Dermis blood vessel endothelial cell (primary cell): ENCODE measurements around the gene MIP. TPM values are rescaled to one million over a fixed set of nuclear protein-coding genes. Genes with fewer than 3 reads are reported as not detected.
"Not testable (repeated sequence)": the region's sequence is repeated elsewhere in the genome, so short reads cannot be mapped to it uniquely, and the experiment has no call there.

Experiments
- DNase-seq: peaks from one replicate; pipeline ENCODE4 v3.0.0; 2010
- total RNA-seq: library from RNA; depleted of rRNA; stranded (reverse); fragments of >200 nt; gene quantifications from 2 replicates; pipeline ENCODE4 v1.2.3, GENCODE V29; 2014

Gene MIP
- total RNA-seq, 1 donor from 2014 or later: not detected

- no peak for DNase-seq
Observed at GRCh38 chr12:56462565-56462964, 8.1 kb upstream of the MIP start.

DNA sequence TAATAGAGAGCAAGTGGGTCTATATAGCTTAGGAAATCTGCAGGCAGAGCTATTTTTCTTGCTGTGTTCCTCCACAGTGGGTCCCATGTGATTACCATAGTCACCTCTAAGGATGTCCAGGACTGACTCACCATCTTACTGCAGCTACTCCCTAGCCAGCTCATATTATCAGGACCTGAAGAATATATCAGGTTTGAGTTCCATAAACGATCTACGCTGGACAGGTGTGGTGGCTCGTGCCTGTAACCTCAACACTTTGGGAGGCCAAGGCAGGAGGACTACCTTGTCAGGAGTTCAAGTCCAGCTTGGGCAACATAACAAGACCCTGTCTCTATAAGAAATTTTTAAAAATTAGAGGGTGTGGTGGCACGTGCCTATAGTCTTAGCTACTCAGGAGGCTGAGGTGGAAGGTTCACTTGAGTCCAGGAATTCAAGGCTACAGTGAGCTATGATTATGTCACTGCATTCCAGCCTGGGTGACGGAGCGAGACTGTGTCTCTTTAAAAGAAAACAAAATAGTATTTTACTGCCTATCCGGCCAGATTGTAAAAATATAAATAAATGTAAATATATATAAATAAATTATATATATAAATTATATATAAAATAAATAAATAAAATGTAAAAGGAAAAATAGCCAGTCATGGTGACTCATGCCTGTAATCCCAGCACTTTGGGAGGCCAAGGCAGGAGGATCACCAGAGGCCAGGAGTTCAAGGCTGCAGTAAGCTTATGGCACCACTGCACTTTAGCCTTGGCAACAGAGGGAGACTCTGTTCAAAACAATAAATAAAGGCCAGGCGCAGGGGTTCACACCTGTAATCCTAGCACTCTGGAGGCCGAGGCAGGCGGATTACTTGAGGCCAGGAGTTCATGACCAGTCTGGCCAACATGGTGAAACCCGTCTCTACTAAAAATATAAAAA, 7.0 kb upstream of the MIP start:
- no peak for DNase-seq

GRCh38 chr12:56457817-56458216, 3.4 kb upstream of the MIP start:
- no peak for DNase-seq

DNA sequence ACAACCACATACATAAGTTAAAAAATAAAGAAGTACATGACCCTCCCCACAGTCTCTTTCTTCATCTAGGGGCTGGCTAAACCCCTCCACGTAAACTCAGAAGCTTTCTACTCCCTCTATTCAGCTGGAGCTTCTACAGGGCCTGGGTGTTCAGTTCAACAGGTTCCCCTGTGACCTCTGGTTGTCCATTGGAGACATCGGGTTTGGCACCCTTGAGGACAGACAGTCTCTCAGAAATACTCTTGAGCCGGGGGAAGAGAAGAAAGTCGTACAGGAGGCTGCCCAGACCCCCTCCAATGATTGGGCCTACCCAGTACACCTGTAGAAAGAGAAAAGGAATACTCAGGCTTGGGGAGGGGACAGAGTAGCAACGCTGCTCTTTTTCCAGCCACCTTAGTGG, 3.3 kb downstream of the MIP start:
- no peak for DNase-seq

DNA sequence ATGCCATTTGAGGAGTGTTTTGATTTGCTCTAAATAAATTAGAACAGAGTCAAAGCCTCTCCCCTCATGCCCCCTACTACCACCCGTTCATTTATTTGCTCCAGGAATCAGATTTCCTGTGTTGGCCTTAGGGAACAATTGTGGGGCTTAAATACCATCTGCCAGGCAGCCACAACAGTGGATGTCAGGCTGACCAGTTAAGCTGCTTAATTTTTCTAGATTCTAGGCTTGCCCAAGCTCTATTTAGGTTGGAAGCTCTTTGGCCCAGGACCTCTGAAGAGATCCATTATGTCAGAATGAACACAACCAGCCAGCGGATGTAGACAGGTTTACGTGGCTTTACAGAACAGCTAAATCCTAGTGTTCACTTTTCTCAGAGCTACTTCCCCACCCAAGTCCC, 4.2 kb downstream of the MIP start:
- DNase-seq: no peak

GRCh38 chr12:56449622-56449984, 4.9 kb downstream of the MIP start:
- no peak for DNase-seq

- peak; percentile 92 for DNase-seq
Observed at GRCh38 chr12:56448860-56449621, 5.4 kb downstream of the MIP start, which contains the start of gene TIMELESS. Gene TIMELESS (minus strand): TSS chr12:56449426. CDS start chr12:56434170, 15,256 bp downstream.

GRCh38 chr12:56443208-56443607, 11.2 kb downstream of the MIP start:
- DNase-seq: not testable (repeated sequence)

DNA sequence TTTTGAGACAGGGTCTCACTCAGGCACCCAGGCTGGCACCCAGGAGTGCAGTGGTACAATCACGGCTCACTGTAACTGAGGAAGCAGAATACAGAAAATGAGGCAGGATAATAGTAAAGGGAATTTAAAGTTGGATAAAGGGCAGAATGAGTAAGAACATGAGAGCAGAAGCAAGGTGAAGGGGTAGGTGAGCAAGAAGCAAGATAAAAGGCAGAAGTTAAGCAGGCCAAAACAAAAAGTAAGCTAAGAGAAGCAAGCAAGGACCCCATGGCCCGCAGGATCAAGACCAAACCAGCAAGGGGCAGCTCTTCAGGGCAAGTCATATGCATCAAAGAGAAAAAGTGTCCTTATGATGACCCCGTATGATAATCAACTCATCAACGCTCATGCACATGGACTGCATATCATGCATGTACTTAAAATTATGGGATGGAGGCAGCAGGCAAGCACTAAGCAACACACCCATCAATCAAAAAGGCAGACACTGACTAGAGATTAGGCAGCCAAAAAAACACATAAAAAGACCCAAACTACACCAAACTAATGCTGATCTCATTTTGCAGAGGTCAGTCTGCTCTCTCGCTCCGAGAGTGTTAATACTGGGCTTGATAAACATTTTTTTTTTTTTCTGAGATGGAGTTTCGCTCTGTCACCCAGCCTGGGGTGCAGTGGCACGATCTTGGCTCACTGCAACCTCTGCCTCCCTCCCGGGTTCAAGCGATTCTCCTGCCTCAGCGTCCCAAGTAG, 16.9 kb downstream of the MIP start:
- DNase-seq: no peak

- no peak for DNase-seq
Observed at GRCh38 chr12:56434828-56435227, 19.6 kb downstream of the MIP start.

- DNase-seq: no peak
Observed at GRCh38 chr12:56431850-56432249, 22.6 kb downstream of the MIP start.

GRCh38 chr12:56431288-56431687, 23.2 kb downstream of the MIP start:
- no peak for DNase-seq

DNA sequence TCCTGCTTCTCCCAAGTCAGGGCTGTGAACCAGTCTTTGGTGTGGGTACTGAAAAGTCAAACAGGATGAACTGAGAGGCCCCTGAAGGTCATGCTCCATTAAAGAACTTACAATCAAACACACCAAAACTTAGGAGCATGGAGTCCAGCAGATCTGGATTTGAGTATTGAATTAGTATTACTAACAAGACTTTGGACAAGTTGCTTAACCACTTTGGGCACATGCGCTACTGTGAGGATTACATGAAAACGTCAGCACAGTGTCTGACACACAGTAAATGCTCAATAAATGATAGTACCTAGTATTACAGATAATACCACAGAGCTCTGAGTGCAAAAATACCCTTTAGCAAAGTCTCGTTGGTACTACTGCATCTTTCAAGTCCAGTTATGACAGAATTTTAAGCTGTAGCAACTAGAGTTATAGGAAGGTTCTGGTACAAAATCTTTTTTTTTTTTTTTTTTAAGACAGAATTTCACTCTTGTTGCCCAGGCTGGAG, 28.5 kb downstream of the MIP start:
- DNase-seq: no peak

- DNase-seq: peak; percentile 14
Observed at GRCh38 chr12:56425193-56425592, 29.3 kb downstream of the MIP start.

DNA sequence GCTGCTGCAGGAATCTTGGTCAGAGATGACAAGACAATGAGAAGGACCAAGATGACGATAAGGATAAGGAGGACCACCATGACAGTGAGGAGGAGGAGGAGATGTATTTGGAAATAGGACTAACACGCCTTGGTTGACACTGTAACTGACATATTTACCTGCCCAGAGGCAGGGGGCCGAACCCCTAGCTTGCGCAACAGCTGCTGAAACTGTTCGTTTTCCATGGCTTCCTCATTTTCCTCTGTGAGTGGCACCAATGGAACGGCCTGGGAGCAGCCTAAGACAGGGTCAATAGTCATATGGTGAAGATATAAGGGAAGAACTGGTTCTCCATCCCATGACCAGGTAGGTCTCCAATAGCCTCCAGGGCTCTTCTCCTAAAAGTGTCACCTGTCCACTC, 34.0 kb downstream of the MIP start:
- DNase-seq: no peak

- DNase-seq: no peak
Observed at GRCh38 chr12:56417739-56418138, 36.7 kb downstream of the MIP start.

- DNase-seq: no peak
Observed at GRCh38 chr12:56414401-56414800, 40.1 kb downstream of the MIP start.

- no peak for DNase-seq
Observed at GRCh38 chr12:56413392-56413791, 41.1 kb downstream of the MIP start.

GRCh38 chr12:56411781-56412639, 42.4 kb downstream of the MIP start:
- DNase-seq: no peak

- no peak for DNase-seq
Observed at GRCh38 chr12:56410768-56411167, 43.7 kb downstream of the MIP start.

- DNase-seq: no peak
Observed at GRCh38 chr12:56408799-56409417, 45.5 kb downstream of the MIP start.
